HG03135 (cell line): ENCODE results near the gene TNS3.

Experiments used
- ATAC-seq: cut with Tn5 transposase; IDR thresholded peaks from one replicate; pipeline ENCODE4 v1.9.1; 2021; ENCODE audit warnings: mild to moderate bottlenecking, moderate library complexity; ENCODE audit not compliant: unreplicated experiment

The TNS3 gene

DNA sequence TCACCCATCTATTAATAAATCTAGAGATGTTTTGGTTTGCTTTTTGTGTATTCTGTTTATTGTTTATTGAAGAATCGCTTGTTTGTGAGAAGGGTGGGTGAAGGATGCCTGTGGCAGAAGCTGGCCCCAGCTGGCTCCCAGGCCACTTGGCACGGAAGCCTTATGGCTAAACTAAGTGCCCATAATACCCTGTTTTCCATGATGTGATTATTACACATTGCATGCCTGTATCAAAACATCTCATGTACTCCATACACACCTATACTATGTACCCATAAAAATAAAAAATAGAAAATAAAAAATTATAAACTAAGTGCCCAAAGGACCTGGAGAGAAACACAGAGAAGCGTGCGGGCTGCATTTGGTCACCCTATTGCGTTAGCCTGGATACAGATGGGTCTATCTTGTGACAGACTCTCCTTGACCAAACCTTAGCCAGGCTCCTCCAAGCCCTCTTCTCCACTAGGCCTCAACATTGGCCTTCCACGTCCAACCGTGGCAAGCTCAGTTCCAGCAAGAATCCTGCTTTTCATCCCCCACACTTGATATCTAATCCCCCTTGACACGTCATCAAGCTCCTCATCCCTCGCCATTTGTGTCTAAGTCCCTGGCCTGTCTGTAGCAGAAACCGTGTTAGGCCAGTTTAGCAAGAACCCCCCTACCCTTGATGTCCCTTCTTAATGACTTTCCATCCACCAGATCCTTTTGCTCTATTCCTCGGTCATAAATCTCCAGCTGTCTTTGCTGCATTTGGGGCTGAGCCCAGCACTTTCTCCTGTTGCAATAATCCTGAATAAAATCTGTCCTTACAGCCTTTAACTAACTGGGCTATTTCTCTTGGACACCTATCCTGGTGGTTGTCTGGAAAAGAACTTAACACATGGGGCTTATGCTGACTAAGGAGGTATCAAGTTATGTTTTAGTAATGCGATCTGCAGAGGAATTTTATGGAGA is 245.2 kb downstream of the TNS3 start:
- no peak for ATAC-seq

DNA sequence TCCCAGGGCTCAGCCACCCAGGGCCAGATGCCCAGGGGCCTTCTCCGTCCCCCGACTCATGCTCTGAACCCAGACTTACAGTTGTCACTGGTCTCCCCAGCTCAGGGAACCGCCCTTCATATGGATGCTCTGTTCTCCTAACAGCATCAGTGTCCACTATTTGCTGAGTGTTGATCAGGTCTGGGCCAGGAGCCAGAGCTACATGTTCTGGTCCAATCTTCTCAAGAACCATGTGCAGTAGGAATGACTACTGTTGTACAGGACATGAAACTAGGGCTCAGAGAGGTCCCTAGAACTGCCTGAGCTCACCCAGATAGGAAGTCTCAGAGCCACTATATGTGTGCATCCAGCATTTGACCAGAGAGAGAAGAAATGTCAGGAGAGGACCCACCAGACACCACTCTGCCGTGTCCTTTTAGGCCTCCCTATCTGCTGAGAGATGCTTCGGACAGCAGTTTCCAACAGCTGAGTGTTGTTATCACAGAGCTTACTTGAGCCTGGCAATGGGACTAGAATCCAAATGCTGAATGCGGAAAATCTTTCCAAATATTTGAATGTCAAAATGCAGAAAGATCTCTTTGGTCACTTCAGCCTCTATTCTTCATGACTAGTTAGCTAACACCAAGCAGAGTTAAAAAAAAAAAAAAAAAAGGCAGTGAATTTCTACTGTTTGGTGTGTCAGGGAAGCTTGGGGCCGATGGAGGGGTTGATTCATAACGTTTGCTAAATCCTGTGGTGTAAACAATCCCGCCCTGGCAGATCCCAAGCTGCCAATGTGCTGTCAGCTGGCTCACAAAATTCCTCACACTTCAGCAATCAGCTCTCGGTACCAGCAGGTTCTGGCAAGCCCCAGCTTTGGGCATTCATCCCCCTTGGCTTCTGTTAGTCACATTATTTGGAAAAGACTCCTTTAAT is 246.1 kb downstream of the TNS3 start:
- no peak for ATAC-seq

GRCh38 chr7:47335071-47335470 is 246.8 kb downstream of the TNS3 start:
- ATAC-seq = no peak

GRCh38 chr7:47333959-47334358 is 248.0 kb downstream of the TNS3 start:
- ATAC-seq = no peak

GRCh38 chr7:47333554-47333887 is 248.4 kb downstream of the TNS3 start:
- ATAC-seq = no peak

DNA sequence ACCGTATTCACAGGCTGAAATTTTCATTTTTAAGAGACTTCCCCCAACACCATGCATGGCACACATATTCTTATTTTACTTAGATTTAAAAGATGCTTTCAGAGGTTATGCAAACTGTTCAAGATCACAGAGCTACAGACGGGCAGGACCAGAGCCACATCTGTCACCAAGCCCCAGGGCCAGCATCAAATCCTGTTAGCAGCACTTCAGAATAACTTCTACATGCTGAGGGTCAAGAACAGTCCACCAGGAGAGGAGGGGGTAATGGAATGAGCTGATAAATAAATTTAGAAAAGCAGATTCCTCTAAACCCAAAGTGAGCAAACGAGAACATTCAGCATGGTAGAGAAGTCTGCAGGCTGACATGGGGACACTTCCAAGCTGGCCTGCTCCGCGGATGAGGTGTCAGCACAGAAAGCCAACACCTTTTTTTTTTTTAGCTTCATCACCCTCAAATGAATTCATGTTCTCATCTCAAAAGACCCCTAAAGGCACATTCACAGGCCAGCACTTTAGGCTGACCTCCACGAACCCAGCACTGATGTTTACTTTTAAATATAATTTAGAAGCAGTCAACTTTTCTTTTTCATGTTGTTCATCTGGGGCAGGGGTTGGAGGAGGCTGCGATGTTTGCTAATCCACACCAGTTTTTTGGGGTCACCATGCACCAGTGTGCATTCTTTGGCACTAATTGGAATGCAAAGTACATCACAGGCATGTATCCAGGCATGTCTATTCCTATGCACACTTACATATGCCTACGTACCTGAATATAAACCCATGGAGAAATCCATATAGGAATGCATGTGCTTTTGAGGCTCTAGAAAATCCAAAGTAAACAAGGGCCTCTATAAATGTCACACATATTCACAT is 249.0 kb downstream of the TNS3 start:
- ATAC-seq = no peak

GRCh38 chr7:47332213-47332612 is 249.7 kb downstream of the TNS3 start:
- no peak for ATAC-seq

GRCh38 chr7:47331179-47331565 is 250.7 kb downstream of the TNS3 start:
- ATAC-seq = no peak

DNA sequence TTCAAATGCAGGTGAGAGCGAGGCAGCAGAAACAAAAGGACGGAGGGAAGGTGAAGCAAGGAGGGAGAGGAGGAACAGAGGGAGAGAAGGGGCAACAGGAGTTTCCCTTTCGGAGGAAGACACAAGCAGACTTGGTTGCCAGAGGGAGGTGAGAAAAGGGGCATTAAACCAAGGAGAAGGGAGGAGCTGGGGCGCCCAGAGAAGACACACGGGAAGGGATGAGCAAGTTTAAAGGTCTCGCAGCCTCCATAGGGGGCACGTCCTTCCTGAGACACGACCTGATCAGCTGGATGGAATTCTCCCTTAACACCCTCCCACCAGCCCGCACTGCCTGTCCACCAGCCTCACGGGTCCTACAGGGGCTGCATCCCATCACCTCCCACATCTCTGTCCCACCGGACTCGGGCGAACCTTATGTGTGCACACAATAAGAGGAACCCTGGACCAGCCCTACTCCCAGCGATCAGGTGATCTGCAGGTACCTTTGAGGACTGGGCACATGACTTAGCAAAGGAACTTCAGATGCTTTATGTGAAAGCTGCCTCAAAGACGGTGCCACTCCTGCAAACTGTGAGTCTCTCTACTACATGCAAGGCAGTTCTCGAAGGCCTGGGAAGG is 251.2 kb downstream of the TNS3 start:
- ATAC-seq = no peak

DNA sequence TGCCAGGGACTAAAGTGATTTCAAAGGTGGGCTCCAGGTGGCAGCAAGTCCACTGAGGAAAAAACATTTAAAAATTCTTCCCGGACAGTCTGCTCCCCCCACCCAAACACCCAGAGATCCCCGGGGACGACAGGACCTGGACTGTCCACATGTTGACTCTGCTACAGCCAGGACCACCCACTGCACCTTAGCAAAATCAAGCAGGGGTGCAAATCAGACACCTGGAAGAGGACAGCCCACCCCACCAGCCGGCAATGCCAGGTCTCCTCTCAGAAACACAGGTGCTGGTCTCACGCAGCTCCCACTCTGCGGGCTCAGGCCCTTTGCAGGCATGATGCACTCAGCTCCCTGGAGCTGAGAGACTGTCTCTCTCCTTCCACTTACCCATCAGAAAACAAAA is 251.9 kb downstream of the TNS3 start:
- no peak for ATAC-seq

DNA sequence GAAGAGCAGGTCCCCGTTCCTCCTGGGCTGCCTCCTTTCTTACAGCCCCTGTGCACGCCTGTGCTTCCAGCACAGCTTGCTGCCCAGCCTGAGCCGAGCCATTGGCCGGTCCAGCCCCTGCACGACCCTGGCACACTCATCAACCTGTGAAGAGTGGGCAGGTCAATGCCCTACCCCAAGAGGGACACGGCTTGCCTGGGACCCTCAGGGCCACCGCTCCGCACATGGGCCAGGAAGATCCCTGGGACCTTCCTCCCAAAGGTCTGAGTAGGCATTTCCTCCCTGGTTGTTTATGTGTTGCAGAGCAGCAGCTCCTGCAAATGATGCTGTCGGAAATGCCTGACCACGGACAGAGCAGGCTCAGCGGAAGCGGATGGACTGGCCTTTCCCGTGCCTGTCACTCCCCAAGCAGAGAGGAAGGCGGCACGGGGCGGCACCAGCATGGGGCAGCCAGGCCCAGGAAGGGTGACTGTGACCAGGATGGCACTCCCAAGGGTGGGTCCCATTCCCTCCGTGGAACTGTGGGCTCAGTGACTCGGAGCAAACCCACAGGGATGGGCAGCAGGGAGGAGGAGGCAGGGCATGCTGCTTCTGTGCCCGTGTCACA is 252.5 kb downstream of the TNS3 start:
- no peak for ATAC-seq

GRCh38 chr7:47328392-47329319 is 253.3 kb downstream of the TNS3 start:
- ATAC-seq = no peak

DNA sequence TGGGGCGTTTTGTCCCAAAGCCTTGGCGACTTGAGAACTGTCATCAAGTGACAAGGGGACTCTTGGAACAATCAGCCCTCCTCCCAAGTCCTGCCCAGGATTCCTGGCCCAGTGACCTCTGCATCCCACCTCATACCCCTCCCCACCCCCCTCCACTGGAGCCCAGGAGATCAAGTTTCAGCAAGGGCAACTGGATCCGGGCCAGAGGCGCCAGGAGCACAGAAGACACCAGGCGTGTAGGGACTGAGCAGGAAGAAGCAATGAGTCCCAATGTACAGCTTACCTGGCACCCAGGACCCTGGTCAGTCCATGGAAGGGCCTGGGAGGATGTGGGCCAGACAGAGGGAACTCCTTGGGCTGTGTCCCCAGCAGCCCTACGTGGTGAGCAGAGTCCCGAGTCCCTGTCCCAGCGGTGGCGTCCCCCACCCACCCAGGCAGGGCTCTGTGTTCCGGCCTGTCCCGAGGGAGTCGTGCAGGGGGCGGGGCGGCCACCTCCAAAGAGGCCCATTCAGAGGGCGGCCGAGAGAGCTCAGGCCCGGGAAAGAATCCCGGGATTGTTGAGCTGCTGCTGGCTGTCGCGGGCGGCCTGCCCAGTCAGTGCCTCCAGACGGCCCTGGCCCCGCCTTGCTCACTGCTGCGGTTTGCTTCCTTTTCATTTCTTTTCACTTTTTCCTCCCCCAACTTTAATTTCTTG is 254.1 kb downstream of the TNS3 start:
- no peak for ATAC-seq

DNA sequence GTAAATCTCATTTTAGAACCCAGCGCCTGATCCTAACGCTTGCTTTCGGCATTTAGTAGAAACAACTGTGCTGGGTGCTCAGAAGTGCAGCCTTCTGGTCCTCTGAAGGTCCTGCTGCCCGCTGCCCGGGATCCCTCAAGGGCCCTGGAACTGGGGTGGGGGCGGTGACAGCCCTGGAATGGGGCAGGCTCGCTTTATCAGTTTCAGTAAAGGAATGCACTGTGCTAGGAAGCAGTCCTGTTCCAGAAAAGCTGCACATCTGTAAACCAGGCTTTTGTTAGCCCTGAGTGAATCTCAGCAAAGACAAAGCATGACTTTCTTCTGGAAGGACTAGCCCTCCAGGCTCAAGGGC is 254.6 kb downstream of the TNS3 start:
- ATAC-seq = no peak

- no peak for ATAC-seq
Observed at GRCh38 chr7:47326808-47327207, 255.1 kb downstream of the TNS3 start.

DNA sequence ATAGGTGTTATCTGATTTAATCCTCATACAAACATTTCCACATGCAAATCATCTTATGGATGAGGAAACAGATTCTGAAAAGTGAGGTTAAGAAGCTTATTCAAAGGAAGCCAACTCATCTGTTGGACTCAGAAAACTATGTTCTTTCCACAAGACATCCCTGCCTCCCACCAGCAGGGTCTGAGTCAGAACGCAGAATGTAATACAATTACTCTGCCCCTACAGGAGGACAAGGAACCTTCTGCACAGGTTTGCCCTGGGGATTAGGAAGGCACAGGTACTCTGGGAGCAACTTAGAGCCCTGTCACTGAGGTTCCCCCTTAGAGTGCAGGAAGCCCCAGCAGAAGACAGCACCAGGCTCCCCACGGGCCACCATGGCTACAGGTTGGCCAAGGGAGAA is 255.7 kb downstream of the TNS3 start:
- no peak for ATAC-seq

- ATAC-seq = no peak
Observed at GRCh38 chr7:47325337-47325736, 256.6 kb downstream of the TNS3 start.

GRCh38 chr7:47323904-47324303 is 258.0 kb downstream of the TNS3 start:
- no peak for ATAC-seq

- no peak for ATAC-seq
Observed at GRCh38 chr7:47322731-47323130, 259.2 kb downstream of the TNS3 start.
